ENCODE data around the gene SLC1A3.

Gene SLC1A3

DNA sequence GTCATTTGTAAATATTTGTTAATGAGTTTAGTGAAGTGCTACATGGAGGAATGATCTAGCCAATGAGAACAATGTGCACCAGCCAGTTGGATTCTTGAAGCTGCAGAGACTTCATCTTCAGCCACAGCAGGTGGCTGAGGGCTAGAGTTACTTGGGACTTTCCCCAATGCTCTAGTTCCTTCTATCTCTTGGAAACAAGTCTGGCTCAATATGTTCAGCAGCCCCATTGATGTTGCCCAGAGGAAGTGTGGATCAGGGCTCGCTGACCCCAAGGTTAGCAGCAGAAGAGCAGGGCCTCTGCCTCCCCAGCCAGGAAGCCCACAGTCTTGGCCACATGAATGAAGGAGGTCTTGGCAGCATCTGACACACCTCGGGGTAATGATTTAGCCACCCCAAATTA, 117.5 kb downstream of the SLC1A3 start:
- no peak for DNase-seq

DNA sequence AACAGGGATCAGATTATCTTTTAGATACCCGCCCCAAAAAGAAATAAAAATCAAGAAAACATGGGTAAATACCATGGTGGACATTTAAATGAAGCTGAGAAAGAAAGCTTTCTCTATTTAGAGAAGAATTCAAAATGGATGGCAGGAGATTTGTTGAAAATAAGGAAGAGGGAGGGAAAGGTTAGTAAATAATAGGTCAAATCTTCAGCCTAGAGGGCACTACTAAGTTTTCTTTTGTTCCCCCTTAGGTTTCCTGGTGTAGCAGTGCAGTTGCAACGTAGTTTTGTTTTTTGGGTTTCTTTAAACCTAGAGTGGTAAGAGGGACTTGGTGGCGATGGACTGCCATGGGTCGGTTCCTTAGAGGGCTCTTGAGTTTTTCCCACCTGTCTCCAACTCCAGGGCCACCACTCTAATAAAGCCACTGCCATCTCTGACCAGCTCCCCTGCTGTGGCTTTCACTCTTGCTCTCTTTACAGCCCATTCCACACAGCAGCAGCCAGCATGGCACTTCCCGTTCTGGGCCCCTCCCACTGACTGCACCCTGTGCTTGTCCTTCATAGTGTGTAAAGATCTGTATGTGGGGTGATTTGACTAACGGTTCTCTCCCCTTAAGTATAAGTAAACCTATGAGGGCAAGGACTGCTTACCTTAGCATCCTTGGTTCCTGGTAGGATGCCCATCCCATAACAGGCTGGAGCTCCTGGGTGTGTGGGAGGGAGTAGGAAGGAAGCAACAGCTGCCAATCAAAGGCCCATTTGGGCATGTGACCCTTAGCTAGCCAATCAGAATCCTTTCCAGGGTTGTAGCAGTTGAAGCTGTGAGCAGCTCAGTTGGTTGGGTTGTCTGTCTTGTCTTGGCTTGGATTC, 118.3 kb downstream of the SLC1A3 start:
- DNase-seq, result peak; percentile 21

DNA sequence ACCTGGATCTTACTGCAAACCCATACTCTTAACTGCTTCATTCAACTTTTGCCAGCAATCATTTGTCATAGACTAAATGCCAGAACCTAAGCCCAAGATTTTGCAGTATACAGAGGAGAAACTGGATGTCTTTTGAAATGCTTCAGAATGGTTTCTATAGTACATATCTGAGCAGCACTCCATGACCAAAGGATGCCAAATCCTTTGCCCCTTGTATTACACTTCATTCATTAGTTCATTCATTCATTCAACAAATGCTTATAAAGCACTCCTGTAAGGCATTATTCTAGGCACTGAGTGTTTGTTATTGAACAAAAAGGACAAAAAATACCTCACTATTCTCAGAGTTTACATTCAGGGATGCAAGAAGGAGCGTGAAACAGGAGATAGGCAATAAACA, 119.9 kb downstream of the SLC1A3 start:
- DNase-seq, result no peak

DNA sequence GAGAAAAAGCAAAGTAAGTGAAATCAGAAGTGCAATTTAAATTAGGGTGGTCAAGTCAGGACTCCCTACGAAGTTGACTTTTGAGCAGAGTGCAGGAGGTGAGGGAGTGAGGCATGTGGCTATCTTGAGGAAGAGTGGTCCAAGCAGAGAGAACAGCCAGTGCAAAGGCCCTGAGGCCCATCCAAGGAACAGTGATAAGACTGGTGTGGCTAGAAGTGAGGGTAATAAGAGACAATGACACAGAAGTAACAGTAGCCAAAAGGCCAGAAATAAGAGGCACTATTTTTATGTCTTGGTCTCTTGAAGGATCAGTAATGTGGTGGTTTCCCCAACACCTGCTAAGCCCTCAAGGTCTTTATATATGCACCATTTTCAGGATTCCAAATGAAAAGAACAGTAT, 120.4 kb downstream of the SLC1A3 start:
- no peak for DNase-seq

DNA sequence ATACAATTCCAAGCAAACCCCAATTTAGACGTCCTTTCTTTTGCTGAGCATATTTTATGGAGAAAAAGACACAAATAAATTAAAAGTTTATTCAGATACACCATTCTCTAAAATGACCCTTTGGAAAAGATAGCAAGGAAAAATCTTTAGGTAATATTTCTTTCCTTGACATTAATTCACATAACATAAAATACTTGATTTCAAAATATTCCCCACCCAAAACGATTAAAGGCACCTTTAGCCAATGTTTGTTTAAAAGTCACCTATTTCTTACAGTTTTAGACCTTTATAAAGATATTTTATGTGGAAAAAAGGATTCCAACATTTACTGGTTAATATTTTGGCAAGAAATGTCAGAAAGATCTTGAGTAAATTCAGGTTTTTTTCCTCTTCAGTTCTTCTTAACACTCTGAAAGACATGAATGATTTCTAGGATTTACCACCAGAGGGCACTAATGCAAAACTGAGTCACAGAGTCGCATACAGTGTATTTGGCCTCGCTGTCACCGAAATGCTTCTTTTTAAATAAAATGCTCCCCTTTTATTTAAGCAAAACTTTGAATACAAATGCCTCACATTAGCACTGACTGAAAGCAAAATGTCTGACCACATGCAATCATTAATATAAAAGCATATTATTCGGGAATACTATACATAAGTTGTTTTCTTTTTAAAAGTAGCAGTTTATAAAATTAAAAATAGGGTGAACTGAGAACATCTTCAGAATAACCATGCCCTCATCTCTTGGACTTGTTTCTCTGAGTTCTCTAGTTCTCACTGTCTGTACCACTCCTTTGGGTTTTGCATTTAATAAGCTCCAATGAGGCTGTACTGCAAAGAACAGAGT, 122.5 kb downstream of the SLC1A3 start:
- peak; percentile 22 for DNase-seq

DNA sequence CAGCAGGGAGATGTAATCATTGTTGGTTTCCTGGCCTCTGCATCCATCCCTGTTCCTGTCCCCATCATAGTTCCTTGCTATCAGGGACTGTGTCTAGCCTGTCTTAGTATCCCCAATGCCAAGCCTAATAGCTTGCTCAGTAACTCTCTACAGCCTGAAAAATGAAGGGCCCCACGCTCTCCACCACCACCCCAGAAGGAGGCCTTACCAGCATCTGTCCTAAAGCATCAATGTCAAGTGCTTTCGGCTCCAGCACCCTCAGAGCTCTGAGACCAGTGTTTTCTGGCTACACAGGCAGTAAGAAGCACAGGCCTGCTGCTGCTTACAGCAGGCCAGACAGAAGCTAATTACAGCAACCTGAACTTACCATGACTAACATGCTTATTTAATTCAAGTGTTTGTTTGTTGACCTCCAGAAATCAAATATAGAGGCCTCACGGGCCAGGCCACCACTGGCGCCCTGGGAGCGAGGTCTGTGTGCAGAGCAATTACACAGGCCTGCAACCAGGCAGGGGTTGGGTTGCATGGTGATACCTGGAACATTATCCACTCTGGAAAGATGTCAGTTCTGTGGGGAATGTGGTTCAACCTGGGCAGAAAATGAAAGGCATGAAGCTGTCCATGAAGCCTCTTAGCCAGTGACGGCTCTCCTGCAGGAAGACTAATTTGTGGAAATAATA, 124.3 kb downstream of the SLC1A3 start:
- no peak for DNase-seq

DNA sequence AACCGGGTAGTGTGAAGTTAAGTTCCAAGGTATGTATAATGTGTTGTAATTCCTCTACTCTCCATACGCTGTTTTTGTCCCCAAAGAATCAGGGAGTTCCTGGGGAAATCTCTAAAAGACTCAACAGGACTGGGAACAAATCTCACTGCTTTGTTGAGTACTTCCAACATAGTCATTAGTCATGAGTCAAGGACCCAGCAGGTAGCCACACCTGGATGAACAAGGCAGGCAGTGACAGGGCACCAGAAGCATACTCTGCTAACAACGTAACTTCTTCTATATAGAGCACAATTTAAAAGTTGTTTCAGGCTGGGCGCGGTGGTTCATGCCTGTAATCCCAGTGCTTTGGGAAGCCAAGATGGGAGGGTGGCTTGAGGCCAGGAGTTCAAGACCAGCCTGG, 126.8 kb downstream of the SLC1A3 start:
- no peak for DNase-seq

DNA sequence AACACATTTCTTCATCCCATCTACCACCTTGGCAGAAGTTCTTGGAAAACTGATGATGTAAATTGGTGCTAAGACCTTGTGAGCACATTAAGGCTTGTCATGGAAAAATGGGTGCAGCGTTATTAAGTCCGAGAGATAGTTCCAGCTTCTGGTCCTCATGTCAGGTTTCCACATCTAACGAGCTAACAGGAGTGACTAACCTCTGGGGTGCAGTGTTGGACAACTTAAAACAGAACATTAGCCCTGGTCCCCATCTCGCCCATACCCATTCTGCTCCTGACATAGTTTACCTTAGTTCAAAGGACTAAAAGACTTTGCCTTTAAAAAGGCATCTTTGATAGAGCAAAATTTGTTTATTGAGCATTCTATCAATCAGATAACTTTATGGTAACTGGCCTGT, 128.0 kb downstream of the SLC1A3 start:
- DNase-seq, result no peak

DNA sequence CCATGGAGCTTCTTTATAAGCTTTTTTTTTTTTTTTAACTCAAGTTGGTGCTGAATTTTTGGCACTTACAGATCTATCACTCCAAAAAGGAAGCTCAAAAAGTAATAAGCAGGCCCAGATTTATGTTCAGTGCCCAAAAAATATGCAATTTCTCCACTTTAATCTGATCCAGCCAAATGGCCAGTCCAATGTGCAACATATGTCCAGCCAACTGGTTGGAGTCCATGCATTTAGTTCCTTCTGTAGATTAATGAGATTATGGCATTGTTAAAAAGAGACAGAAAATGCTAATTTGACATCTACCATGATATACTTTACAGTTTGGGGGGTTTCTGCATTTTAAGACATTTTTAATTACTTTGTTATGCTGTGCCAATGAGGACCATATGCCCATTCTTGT, 129.5 kb downstream of the SLC1A3 start:
- no peak for DNase-seq
